BLaER1 treated with 17β-estradiol and CSF1 and Interleukin-3, amounts not matched to agents 10 nM and 100 nM (cell line): Measurements from ENCODE around the gene MAP4K4.

Experiments
- H3K27ac ChIP-seq, 11 experiments: shearing (Covaris generic); formaldehyde crosslinking; 2 replicates each; pipeline ENCODE4 v1.8.1; 2022
- H3K27me3 ChIP-seq, 11 experiments: shearing (Covaris generic); formaldehyde crosslinking; 2 replicates each; pipeline ENCODE4 v1.8.1; 2022
- H3K36me3 ChIP-seq, 11 experiments: shearing (Covaris generic); formaldehyde crosslinking; 2 replicates each; pipeline ENCODE4 v1.8.1; 2022
- H3K4me1 ChIP-seq, 10 experiments: shearing (Covaris generic); formaldehyde crosslinking; 2 replicates each; pipeline ENCODE4 v1.8.1; 2022
- H3K4me2 ChIP-seq, 11 experiments: shearing (Covaris generic); formaldehyde crosslinking; 2 replicates each; pipeline ENCODE4 v1.8.1; 2022
- H3K4me3 ChIP-seq, 10 experiments: shearing (Covaris generic); formaldehyde crosslinking; 2 replicates each; pipeline ENCODE4 v1.8.1; 2022
- H3K9ac ChIP-seq, 11 experiments: shearing (Covaris generic); formaldehyde crosslinking; 2 replicates each; pipeline ENCODE4 v1.8.1; 2022
- H3K9me3 ChIP-seq, 11 experiments: shearing (Covaris generic); formaldehyde crosslinking; replicated peaks in 1 of 11; 2 replicates each; pipeline ENCODE4 v1.8.1; 2022
- H4K20me1 ChIP-seq, 11 experiments: shearing (Covaris generic); formaldehyde crosslinking; 2 replicates each; pipeline ENCODE4 v1.8.1; 2022
- Cebpa-rat ChIP-seq, 11 experiments: shearing (Covaris generic); IDR thresholded peaks; 2 replicates each; pipeline ENCODE4 v1.8.1; 2022

Gene MAP4K4

DNA sequence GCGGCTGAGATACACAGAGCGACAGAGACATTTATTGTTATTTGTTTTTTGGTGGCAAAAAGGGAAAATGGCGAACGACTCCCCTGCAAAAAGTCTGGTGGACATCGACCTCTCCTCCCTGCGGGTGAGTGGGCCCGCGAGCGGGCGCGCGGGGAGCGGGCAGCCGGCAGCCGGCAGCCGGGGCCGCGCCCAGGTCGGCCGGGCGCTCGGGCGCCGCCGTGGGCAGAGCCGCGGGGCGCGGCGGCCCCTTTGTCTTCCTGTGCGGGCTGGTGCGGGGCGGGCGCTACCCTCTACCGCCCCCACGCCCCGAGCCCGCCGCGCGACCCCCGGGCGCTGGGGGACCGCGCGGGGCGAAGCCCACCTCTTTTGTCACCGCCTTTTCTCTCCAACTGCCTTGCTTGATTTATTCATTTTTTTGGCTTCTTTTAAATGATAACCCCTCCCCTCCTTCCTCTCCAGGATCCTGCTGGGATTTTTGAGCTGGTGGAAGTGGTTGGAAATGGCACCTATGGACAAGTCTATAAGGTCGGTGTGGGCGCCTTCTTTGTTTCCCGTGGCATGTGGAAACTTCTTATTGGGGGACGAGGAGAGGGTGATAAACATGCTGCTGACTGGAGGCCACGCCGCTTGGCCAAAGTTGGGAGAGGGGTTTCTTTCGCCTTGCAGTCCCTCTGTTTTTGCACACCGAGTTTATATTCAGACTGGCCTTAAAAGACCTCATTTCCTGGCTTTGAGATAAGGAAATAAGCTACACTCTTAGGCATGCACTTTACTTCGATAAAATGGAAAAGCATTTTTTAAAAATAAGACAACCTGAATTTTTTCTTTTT lies 722 bp downstream of the MAP4K4 start:
- H3K4me3 ChIP-seq: peak overlapping the region; percentile 92 to 98 (median 95)
- H3K27me3 ChIP-seq: no peaks in the 10 kb centered on the region
- peaks cover 0 to 26% (median 10%) of the 10 kb centered on the region in 11 experiments; a peak in 16 of 22 replicates for H3K9me3 ChIP-seq
- peaks cover 0 to 38% (median 23%) of the 10 kb centered on the region in 11 experiments; a peak in 20 of 22 replicates for H3K36me3 ChIP-seq
- H4K20me1 ChIP-seq: peaks cover 32 to 55% (median 50%) of the 10 kb centered on the region in 11 experiments; a peak in 21 of 22 replicates
- peak overlapping the region; percentile 93 to 100 (median 99) for H3K27ac ChIP-seq
- peak overlapping the region; percentile 96 to 100 (median 99) for H3K9ac ChIP-seq
- no peak for TF ChIP-seq Cebpa-rat (IDR thresholded peaks at IDR 0.05)
- peaks cover 28 to 43% (median 39%) of the 10 kb centered on the region in 10 experiments for H3K4me1 ChIP-seq
- peak overlapping the region; percentile 76 to 97 (median 91) for H3K4me2 ChIP-seq

DNA sequence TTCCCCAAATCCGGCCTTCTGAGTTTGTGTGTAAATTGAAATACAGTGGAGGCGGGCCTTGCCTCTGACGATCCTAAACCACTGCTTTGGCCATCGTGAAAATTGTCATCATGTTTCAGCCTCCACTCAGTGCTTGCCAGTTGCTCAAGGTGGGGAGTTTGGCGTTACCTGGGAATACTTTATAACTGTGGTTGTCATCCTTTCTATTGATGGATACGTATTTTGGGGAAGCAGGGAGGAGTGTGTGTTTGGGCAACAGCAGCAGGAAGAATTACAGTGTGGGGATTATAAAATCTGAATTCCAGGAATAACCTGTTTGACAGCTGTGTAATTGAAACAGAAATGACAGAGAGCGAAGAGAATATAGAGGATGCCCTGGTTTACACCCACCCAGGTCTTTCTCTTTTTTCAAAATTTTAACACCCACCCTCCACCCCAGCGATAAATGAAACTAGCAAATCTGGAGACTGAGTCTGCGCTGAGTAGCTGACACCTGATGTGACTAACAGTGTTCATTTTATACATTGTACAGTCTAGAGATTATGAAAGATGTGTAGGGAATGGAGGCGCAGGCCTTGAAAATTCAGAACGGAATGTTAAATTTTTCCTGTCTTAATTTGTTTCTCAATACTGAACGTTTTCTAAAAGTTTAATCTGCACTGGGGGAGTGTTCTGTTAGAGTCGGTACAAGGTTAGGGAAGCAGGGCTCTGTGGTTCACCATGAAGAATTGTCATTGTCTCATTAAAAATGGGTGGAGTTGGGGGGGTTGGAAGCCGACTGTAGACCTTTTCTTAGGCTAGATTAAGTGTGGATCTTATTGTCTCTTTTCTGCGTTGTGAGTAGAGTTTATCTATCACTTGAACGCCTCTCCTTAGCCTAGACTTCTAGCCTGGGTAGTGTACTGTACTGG lies 1.6 kb downstream of the MAP4K4 start:
- Histone ChIP-seq H3K9ac (peak overlapping the region; percentile 96 to 100 (median 99)), H3K27ac (peak overlapping the region; percentile 93 to 100 (median 99)), H3K4me3 (peak overlapping the region; percentile 92 to 98 (median 95)), H3K27me3 (no peaks in the 10 kb centered on the region), H3K4me1 (peaks cover 32 to 49% (median 45%) of the 10 kb centered on the region in 10 experiments), H3K4me2 (peak overlapping the region; percentile 76 to 97 (median 91)), H3K9me3 (peaks cover 0 to 21% (median 6%) of the 10 kb centered on the region in 11 experiments; a peak in 15 of 22 replicates), H3K36me3 (peaks cover 0 to 42% (median 28%) of the 10 kb centered on the region in 11 experiments; a peak in 20 of 22 replicates), H4K20me1 (peaks cover 33 to 64% (median 59%) of the 10 kb centered on the region in 11 experiments; a peak in 21 of 22 replicates)
- no peak for TF ChIP-seq Cebpa-rat (IDR thresholded peaks at IDR 0.05)

DNA sequence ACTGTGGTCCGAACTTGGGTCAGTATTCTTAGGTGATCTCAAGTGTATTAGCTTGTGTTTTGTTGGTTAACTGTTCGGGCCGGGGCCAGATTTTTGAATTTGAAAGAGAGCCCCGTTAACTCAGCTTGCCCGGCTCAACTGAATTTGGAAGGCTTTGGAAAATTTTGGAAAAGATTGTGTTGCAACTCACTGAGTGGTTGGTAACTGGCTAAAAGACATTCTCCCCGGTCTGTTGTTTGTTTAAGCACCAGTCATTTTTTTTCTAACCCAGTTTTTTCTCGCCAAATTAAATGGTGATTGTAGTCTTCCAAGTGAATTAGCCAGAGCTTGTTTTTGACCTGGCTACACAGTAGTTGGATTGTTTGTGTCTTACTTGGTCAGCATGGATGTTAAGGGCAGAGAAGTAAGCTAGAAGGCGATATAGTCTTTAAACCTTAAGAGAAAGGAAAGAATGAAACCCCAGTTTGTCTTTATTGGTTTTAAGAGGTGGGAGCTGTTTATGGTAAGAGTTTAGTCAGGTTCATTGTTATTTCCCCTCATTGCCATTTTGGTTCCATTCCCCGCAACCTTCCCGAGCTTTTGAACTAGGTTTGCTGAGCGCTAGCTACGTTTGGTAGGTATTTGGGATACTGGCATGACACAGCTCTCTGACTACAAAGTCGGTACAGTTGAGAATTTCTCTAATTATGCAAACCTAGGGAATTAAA lies 2.4 kb downstream of the MAP4K4 start:
- peak overlapping the region; percentile 96 to 100 (median 99) for H3K9ac ChIP-seq
- no peak for TF ChIP-seq Cebpa-rat (IDR thresholded peaks at IDR 0.05)
- H3K27me3 ChIP-seq: no peaks in the 10 kb centered on the region
- H3K4me1 ChIP-seq: peaks cover 40 to 57% (median 53%) of the 10 kb centered on the region in 10 experiments
- H4K20me1 ChIP-seq: peaks cover 33 to 72% (median 67%) of the 10 kb centered on the region in 11 experiments; a peak in 21 of 22 replicates
- peaks cover 0 to 17% (median 0%) of the 10 kb centered on the region in 11 experiments; a peak in 5 of 22 replicates for H3K9me3 ChIP-seq
- peak overlapping the region; percentile 92 to 98 (median 95) for H3K4me3 ChIP-seq
- H3K27ac ChIP-seq: peak overlapping the region; percentile 38 to 100 (median 99)
- peak overlapping the region; percentile 76 to 97 (median 91) for H3K4me2 ChIP-seq
- H3K36me3 ChIP-seq: peaks cover 0 to 50% (median 32%) of the 10 kb centered on the region in 11 experiments; a peak in 20 of 22 replicates

DNA sequence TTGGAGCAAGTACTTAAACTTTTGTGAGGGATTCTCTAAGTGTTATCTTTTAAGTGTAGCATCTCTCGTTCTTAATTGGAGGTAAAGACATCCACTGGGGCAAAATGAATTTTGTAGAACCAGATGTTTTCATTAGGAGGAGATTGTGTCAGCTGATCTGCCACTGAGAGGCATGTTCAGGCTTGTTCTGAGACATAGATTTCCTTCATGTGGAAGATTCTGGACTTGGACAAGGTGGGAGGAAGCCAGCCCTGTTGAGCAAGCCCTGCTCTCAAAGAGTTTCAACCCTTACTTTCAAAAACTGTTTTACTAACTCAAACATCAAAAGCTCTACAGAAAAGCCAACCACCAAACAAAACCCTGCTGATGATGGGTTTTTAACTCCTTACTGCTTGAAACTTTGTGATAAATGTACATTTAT lies 6.5 kb downstream of the MAP4K4 start:
- Histone ChIP-seq H3K4me3 (peak overlapping the region in 3 of 10 experiments; percentile 13 to 29 (median 28); a peak in 3 of 20 replicates), H4K20me1 (peaks cover 62 to 100% (median 98%) of the 10 kb centered on the region in 11 experiments; a peak in 21 of 22 replicates), H3K9me3 (peaks cover 0 to 17% (median 0%) of the 10 kb centered on the region in 11 experiments; a peak in 5 of 22 replicates), H3K36me3 (peaks cover 5 to 90% (median 58%) of the 10 kb centered on the region in 11 experiments; a peak in 20 of 22 replicates), H3K27me3 (no peaks in the 10 kb centered on the region), H3K9ac (peak overlapping the region; percentile 19 to 66 (median 50); a peak in 18 of 22 replicates), H3K27ac (peak overlapping the region; percentile 38 to 79 (median 72); a peak in 21 of 22 replicates), H3K4me2 (peak overlapping the region; percentile 64 to 97 (median 85)), H3K4me1 (peaks cover 73 to 90% (median 85%) of the 10 kb centered on the region in 10 experiments)
- no peak for TF ChIP-seq Cebpa-rat (IDR thresholded peaks at IDR 0.05)

DNA sequence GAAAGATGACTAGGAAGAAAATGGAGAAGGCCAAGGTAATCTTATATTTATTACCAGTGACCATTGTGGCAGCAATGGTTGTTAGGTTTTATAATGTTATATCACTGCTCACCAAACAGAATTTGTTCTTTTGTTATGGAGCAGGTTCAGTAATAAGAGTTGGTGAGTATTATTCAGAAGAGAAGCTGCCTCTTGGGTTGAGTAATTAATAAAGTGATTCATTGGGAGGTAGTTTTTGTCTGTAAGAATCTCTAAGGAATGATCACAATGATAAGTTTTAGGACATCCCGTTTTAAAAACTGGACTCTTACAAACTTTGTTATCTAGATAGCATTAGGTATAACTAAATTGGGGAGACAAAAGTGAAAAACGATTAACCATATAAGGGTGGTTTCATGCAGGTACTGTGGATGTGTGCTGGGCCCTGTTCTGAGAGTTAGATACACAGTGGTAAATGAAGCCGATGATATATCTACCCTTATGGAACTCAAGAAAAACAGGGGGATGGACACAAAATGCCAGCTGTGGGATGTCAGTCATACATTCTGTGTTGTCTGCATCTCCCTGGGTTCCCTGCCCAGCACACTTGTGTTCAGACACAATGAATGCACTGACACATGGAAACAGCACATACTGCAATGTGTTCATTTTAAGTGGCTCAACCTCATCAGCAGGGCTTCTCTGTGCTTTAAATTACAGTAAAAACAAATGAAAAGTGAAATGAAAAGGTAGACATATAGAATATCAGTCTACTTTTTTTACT lies 7.5 kb downstream of the MAP4K4 start:
- H3K27me3 ChIP-seq: no peaks in the 10 kb centered on the region
- peak overlapping the region; percentile 54 to 97 (median 85) for H3K4me2 ChIP-seq
- peaks cover 5 to 96% (median 61%) of the 10 kb centered on the region in 11 experiments; a peak in 20 of 22 replicates for H3K36me3 ChIP-seq
- peaks cover 81 to 99% (median 93%) of the 10 kb centered on the region in 10 experiments for H3K4me1 ChIP-seq
- TF ChIP-seq Cebpa-rat (IDR thresholded peaks at IDR 0.05): no peak
- H3K9ac ChIP-seq: peak overlapping the region in 4 of 11 experiments; percentile 13 to 66 (median 52); a peak in 4 of 22 replicates
- no peak overlapping the region; a peak in 1 of 20 replicates for H3K4me3 ChIP-seq
- peaks cover 62 to 100% (median 98%) of the 10 kb centered on the region in 11 experiments; a peak in 21 of 22 replicates for H4K20me1 ChIP-seq
- peak overlapping the region; percentile 23 to 79 (median 72); a peak in 18 of 22 replicates for H3K27ac ChIP-seq
- H3K9me3 ChIP-seq: peaks cover 0 to 17% (median 0%) of the 10 kb centered on the region in 11 experiments; a peak in 5 of 22 replicates

DNA sequence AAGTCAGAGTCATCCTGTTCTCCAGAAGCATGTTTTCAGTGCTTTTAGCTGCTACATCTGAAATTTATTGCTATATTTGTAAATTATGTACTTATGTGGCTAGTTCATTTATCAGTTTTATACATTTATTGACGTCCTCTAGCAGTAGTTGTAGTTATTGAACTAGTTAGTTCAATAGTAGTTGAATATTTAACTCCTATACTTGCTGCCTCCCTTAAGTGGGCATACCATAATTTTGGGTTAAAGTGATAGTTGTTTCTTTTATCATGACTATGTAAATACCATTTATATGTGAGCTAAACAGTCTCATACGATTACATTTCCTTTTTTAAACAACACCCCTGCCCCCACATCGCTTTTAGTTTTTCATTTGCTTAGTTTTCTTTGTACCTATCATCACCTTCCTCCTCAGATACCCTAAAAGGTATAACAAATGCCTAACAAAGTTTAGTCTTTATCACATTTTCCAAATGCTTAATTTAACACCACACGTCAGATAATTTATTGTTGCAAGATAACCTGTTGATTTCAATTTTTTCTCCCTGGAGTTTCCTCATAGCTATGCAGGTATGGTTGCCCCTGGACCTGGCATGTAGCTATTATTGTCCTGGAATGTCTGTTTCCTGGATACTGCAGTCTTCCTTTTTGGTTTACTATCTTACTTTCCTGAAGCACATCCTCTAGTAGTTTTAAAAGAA lies 8.8 kb downstream of the MAP4K4 start:
- Histone ChIP-seq H3K4me2 (peak overlapping the region; percentile 62 to 95 (median 84)), H3K27me3 (no peaks in the 10 kb centered on the region), H3K9ac (peak overlapping the region in 1 of 11 experiments; percentile 27; a peak in 1 of 22 replicates), H3K36me3 (peaks cover 9 to 93% (median 63%) of the 10 kb centered on the region in 11 experiments; a peak in 20 of 22 replicates), H4K20me1 (peaks cover 62 to 100% (median 98%) of the 10 kb centered on the region in 11 experiments), H3K4me3 (no peak overlapping the region; a peak in 1 of 20 replicates), H3K4me1 (peaks cover 91 to 100% (median 98%) of the 10 kb centered on the region in 10 experiments), H3K9me3 (peaks cover 0 to 17% (median 0%) of the 10 kb centered on the region in 11 experiments; a peak in 5 of 22 replicates), H3K27ac (peak overlapping the region in 7 of 11 experiments; percentile 3 to 77 (median 48); a peak in 9 of 22 replicates)
- TF ChIP-seq Cebpa-rat (IDR thresholded peaks at IDR 0.05): no peak
